Measurements from ENCODE around the gene ATXN2.
"Not testable (repeated sequence)": the region's sequence is repeated elsewhere in the genome, so short reads cannot be mapped to it uniquely, and the experiment has no call there.

The ATXN2 gene

GRCh38 chr12:111546758-111547383, 52.2 kb downstream of the ATXN2 start:
- no peaks in the 10 kb centered on the region for H3K27me3 ChIP-seq (ENCODE audit: control insufficient read depth in 5 of 5, insufficient read depth in 4 of 5, low read length in 5 of 5)
- no peak overlapping the region for H3K9ac ChIP-seq (ENCODE audit: low read length in 5 of 5)
- no peak overlapping the region for H3K4me3 ChIP-seq (ENCODE audit: low read depth in 1 of 5, low read length in 5 of 5)
- H3K27ac ChIP-seq (ENCODE audit: low read depth, low read length) = no peak overlapping the region
- H3K36me3 ChIP-seq (ENCODE audit: control insufficient read depth in 5 of 5, insufficient read depth in 5 of 5, low read length in 5 of 5) = peaks cover 23 to 53% (median 28%) of the 10 kb centered on the region in 5 donors
- no peaks in the 10 kb centered on the region for H3K4me1 ChIP-seq (ENCODE audit: control insufficient read depth in 5 of 5, insufficient read depth in 5 of 5, low read length in 5 of 5)
- no peaks in the 10 kb centered on the region for H3K9me3 ChIP-seq (ENCODE audit: control insufficient read depth in 5 of 5, low read length in 5 of 5)

GRCh38 chr12:111546171-111546570, 52.9 kb downstream of the ATXN2 start:
- Histone ChIP-seq H3K36me3 (ENCODE audit: control insufficient read depth in 5 of 5, insufficient read depth in 5 of 5, low read length in 5 of 5) (peaks cover 24 to 48% (median 28%) of the 10 kb centered on the region in 5 donors), H3K4me1 (ENCODE audit: control insufficient read depth in 5 of 5, insufficient read depth in 5 of 5, low read length in 5 of 5) (no peaks in the 10 kb centered on the region), H3K4me3 (ENCODE audit: low read depth in 1 of 5, low read length in 5 of 5) (no peak overlapping the region), H3K9ac (ENCODE audit: low read length in 5 of 5) (no peak overlapping the region), H3K9me3 (ENCODE audit: control insufficient read depth in 5 of 5, low read length in 5 of 5) (no peaks in the 10 kb centered on the region), H3K27me3 (ENCODE audit: control insufficient read depth in 5 of 5, insufficient read depth in 4 of 5, low read length in 5 of 5) (no peaks in the 10 kb centered on the region), H3K27ac (ENCODE audit: low read depth, low read length) (no peak overlapping the region)

- no peaks in the 10 kb centered on the region for H3K27me3 ChIP-seq (ENCODE audit: control insufficient read depth in 5 of 5, insufficient read depth in 4 of 5, low read length in 5 of 5)
- no peaks in the 10 kb centered on the region for H3K9me3 ChIP-seq (ENCODE audit: control insufficient read depth in 5 of 5, low read length in 5 of 5)
- H3K36me3 ChIP-seq (ENCODE audit: control insufficient read depth in 5 of 5, insufficient read depth in 5 of 5, low read length in 5 of 5) = peaks cover 21 to 41% (median 24%) of the 10 kb centered on the region in 5 donors
- H3K4me3 ChIP-seq (ENCODE audit: low read depth in 1 of 5, low read length in 5 of 5) = no peak overlapping the region
- H3K27ac ChIP-seq (ENCODE audit: low read depth, low read length) = no peak overlapping the region
- no peaks in the 10 kb centered on the region for H3K4me1 ChIP-seq (ENCODE audit: control insufficient read depth in 5 of 5, insufficient read depth in 5 of 5, low read length in 5 of 5)
- H3K9ac ChIP-seq (ENCODE audit: low read length in 5 of 5) = no peak overlapping the region
Observed at GRCh38 chr12:111544032-111544431, 55.1 kb downstream of the ATXN2 start.

- Histone ChIP-seq H3K4me1 (ENCODE audit: control insufficient read depth in 5 of 5, insufficient read depth in 5 of 5, low read length in 5 of 5) (no peaks in the 10 kb centered on the region), H3K36me3 (ENCODE audit: control insufficient read depth in 5 of 5, insufficient read depth in 5 of 5, low read length in 5 of 5) (peaks cover 0 to 45% (median 23%) of the 10 kb centered on the region in 5 donors), H3K4me3 (ENCODE audit: low read depth in 1 of 5, low read length in 5 of 5) (no peak overlapping the region), H3K27me3 (ENCODE audit: control insufficient read depth in 5 of 5, insufficient read depth in 4 of 5, low read length in 5 of 5) (no peaks in the 10 kb centered on the region), H3K9ac (ENCODE audit: low read length in 5 of 5) (no peak overlapping the region), H3K9me3 (ENCODE audit: control insufficient read depth in 5 of 5, low read length in 5 of 5) (no peaks in the 10 kb centered on the region), H3K27ac (ENCODE audit: low read depth, low read length) (no peak overlapping the region)
Observed at GRCh38 chr12:111532751-111533150, 66.4 kb downstream of the ATXN2 start.

- H3K9me3 ChIP-seq (ENCODE audit: control insufficient read depth in 5 of 5, low read length in 5 of 5) = no peaks in the 10 kb centered on the region
- no peak overlapping the region for H3K4me3 ChIP-seq (ENCODE audit: low read depth in 1 of 5, low read length in 5 of 5)
- no peaks in the 10 kb centered on the region for H3K4me1 ChIP-seq (ENCODE audit: control insufficient read depth in 5 of 5, insufficient read depth in 5 of 5, low read length in 5 of 5)
- H3K9ac ChIP-seq (ENCODE audit: low read length in 5 of 5) = no peak overlapping the region
- no peak overlapping the region for H3K27ac ChIP-seq (ENCODE audit: low read depth, low read length)
- H3K36me3 ChIP-seq (ENCODE audit: control insufficient read depth in 5 of 5, insufficient read depth in 5 of 5, low read length in 5 of 5) = peaks cover 12 to 42% (median 26%) of the 10 kb centered on the region in 5 donors
- no peaks in the 10 kb centered on the region for H3K27me3 ChIP-seq (ENCODE audit: control insufficient read depth in 5 of 5, insufficient read depth in 4 of 5, low read length in 5 of 5)
Observed at GRCh38 chr12:111529424-111530368, 69.4 kb downstream of the ATXN2 start.

GRCh38 chr12:111523587-111524167, 75.4 kb downstream of the ATXN2 start:
- H3K27ac ChIP-seq (ENCODE audit: low read depth, low read length) = no peak overlapping the region
- H3K9me3 ChIP-seq (ENCODE audit: control insufficient read depth in 5 of 5, low read length in 5 of 5) = no peaks in the 10 kb centered on the region
- H3K36me3 ChIP-seq (ENCODE audit: control insufficient read depth in 5 of 5, insufficient read depth in 5 of 5, low read length in 5 of 5) = peaks cover 29 to 66% (median 53%) of the 10 kb centered on the region in 5 donors
- no peak overlapping the region for H3K4me3 ChIP-seq (ENCODE audit: low read depth in 1 of 5, low read length in 5 of 5)
- H3K9ac ChIP-seq (ENCODE audit: low read length in 5 of 5) = no peak overlapping the region
- H3K27me3 ChIP-seq (ENCODE audit: control insufficient read depth in 5 of 5, insufficient read depth in 4 of 5, low read length in 5 of 5) = no peaks in the 10 kb centered on the region
- no peaks in the 10 kb centered on the region for H3K4me1 ChIP-seq (ENCODE audit: control insufficient read depth in 5 of 5, insufficient read depth in 5 of 5, low read length in 5 of 5)

GRCh38 chr12:111521801-111522200, 77.3 kb downstream of the ATXN2 start:
- Histone ChIP-seq H3K27me3 (ENCODE audit: control insufficient read depth in 5 of 5, insufficient read depth in 4 of 5, low read length in 5 of 5) (no peaks in the 10 kb centered on the region), H3K36me3 (ENCODE audit: control insufficient read depth in 5 of 5, insufficient read depth in 5 of 5, low read length in 5 of 5) (peaks cover 39 to 71% (median 60%) of the 10 kb centered on the region in 5 donors), H3K4me1 (ENCODE audit: control insufficient read depth in 5 of 5, insufficient read depth in 5 of 5, low read length in 5 of 5) (no peaks in the 10 kb centered on the region), H3K9ac (ENCODE audit: low read length in 5 of 5) (no peak overlapping the region), H3K9me3 (ENCODE audit: control insufficient read depth in 5 of 5, low read length in 5 of 5) (no peaks in the 10 kb centered on the region), H3K27ac (ENCODE audit: low read depth, low read length) (no peak overlapping the region), H3K4me3 (ENCODE audit: low read depth in 1 of 5, low read length in 5 of 5) (no peak overlapping the region)

- peaks cover 38 to 70% (median 57%) of the 10 kb centered on the region in 5 donors for H3K36me3 ChIP-seq (ENCODE audit: control insufficient read depth in 5 of 5, insufficient read depth in 5 of 5, low read length in 5 of 5)
- H3K27me3 ChIP-seq (ENCODE audit: control insufficient read depth in 5 of 5, insufficient read depth in 4 of 5, low read length in 5 of 5) = no peaks in the 10 kb centered on the region
- no peak overlapping the region for H3K9ac ChIP-seq (ENCODE audit: low read length in 5 of 5)
- no peak overlapping the region for H3K27ac ChIP-seq (ENCODE audit: low read depth, low read length)
- H3K4me1 ChIP-seq (ENCODE audit: control insufficient read depth in 5 of 5, insufficient read depth in 5 of 5, low read length in 5 of 5) = no peaks in the 10 kb centered on the region
- no peaks in the 10 kb centered on the region for H3K9me3 ChIP-seq (ENCODE audit: control insufficient read depth in 5 of 5, low read length in 5 of 5)
- no peak overlapping the region for H3K4me3 ChIP-seq (ENCODE audit: low read depth in 1 of 5, low read length in 5 of 5)
Observed at GRCh38 chr12:111519937-111520336, 79.2 kb downstream of the ATXN2 start.

GRCh38 chr12:111519083-111519482, 80.0 kb downstream of the ATXN2 start:
- Histone ChIP-seq H3K36me3 (ENCODE audit: control insufficient read depth in 5 of 5, insufficient read depth in 5 of 5, low read length in 5 of 5) (peaks cover 31 to 63% (median 49%) of the 10 kb centered on the region in 5 donors), H3K9ac (ENCODE audit: low read length in 5 of 5) (no peak overlapping the region), H3K27me3 (ENCODE audit: control insufficient read depth in 5 of 5, insufficient read depth in 4 of 5, low read length in 5 of 5) (no peaks in the 10 kb centered on the region), H3K9me3 (ENCODE audit: control insufficient read depth in 5 of 5, low read length in 5 of 5) (no peaks in the 10 kb centered on the region), H3K27ac (ENCODE audit: low read depth, low read length) (no peak overlapping the region), H3K4me1 (ENCODE audit: control insufficient read depth in 5 of 5, insufficient read depth in 5 of 5, low read length in 5 of 5) (no peaks in the 10 kb centered on the region), H3K4me3 (ENCODE audit: low read depth in 1 of 5, low read length in 5 of 5) (no peak overlapping the region)

- Histone ChIP-seq H3K4me1 (ENCODE audit: control insufficient read depth in 5 of 5, insufficient read depth in 5 of 5, low read length in 5 of 5) (peaks cover 0 to 12% (median 8%) of the 10 kb centered on the region in 5 donors), H3K36me3 (ENCODE audit: control insufficient read depth in 5 of 5, insufficient read depth in 5 of 5, low read length in 5 of 5) (peaks cover 24 to 54% (median 36%) of the 10 kb centered on the region in 5 donors)
- H3K27me3 ChIP-seq (ENCODE audit: control insufficient read depth in 5 of 5, insufficient read depth in 4 of 5, low read length in 5 of 5); H3K27ac ChIP-seq (ENCODE audit: low read depth, low read length); H3K9ac ChIP-seq (ENCODE audit: low read length in 5 of 5); H3K4me3 ChIP-seq (ENCODE audit: low read depth in 1 of 5, low read length in 5 of 5); H3K9me3 ChIP-seq (ENCODE audit: control insufficient read depth in 5 of 5, low read length in 5 of 5): not testable (repeated sequence)
Observed at GRCh38 chr12:111507719-111508118, 91.4 kb downstream of the ATXN2 start.

All from subcutaneous abdominal adipose tissue (tissue), 5 donors.